Measurements from ENCODE around the gene TRPM2.

The TRPM2 gene

DNA sequence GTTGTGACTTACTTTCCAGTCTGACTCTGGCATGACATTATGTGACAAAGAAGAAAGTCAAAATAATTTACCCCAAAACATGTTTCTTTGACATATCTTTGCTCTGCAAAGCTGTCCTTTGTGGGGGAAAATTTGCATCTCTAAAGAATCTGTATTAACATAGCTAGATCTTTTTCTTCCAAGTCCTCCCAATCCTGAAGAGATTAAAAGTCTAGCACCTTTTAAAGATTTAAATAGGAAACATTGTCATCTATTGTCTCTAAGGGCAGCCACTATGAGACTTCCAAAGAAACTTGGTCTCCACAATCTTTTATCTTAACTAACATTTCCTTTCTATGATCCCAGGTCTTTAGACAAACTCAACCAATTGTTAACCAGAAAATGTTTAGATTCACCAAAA, 117.9 kb downstream of the TRPM2 start:
- DNase-seq, result no peak

DNA sequence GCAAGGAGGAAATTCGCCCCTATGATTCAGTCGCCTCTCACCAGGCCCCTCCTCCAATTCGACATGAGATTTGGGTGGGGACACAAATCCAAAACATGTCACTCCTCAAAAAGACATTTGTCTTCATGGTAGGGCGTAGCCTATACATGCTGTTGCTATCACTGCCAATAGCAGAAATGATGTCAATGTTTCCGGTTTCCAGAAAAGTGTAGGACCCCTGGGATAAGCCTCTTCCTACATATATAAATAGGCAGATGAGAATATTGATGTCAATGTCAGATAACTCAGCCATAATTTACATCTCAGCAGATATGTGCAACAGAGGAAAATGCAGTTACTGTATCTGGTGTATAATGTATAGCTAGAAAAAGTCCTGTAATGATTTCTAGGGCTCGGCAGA, 118.6 kb downstream of the TRPM2 start:
- DNase-seq, result no peak

DNA sequence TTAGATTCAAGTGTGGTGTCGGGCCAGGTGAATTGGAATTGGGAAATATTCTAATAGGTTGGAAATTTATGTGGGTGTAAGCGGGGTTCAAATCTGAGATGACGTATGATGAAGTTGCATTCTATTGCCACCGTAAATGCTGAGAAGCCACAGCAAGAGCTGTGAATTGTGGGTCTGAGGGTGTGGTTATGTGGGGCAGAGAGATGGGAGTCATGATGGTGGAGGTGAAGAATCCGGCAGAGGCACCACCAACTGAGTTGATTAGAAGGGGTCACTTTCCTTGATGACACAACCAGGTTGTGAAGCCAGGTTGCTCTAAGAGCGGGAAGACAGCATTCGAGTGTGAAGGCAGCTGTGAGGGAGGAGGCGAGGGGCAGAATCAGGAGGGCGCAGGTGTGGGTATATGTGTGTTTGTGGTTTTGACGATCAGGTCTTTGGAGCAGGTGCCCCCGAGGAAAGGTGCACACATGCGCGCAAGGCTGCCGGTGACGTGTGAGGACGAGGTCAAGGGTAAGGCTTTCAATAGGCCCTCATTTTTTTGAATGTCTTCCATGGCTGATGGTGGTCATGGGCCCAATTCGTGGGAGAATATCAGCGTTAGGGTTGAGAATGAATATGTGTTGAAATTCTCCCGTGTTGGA, 120.6 kb downstream of the TRPM2 start:
- no peak for DNase-seq

DNA sequence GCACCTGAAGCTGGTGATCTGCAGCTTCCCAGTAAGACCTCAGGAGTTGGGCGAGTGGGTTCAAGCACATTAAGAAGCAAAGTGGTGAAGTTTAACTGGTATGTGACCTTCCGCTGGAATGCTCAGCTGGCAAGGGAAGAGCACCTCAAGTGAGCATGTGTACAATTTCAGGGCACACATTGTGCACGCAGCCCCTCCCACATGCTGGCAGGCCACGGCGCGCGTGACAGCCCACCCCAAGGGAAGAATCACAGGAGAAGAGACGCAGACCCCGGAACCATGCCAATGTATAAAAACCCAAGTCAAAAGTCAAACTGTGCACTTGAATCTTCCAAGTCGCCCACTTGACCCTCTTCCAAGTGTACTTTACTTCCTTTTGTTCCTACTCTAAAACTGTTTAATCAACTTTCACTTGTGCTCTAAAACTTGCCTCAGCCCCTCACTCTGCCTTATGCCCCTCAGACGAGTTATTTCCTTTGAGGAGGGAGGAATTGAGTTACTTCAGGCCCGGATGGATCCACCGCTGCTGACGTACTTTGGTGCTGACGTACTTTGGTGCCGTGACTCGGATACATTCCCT, 121.9 kb downstream of the TRPM2 start:
- no peak for DNase-seq

DNA sequence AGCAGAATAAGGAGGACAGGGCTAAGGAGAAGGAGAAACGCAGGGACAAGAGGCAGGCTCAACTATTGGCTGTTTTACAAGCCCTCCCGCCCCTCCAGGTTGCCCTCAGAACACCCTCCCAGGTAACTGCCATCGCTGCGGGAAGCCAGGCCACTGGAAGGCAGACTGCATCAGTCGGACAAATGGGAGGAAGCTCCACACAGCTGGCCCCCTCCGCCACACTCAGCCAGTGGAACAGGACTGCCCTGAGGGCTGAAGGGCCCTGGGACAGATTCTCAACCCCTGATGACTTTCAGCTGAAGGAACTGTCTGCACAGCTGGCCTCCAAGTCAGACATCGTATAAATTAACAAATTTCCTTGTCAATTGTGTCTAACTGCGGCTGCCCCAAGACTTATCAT, 123.7 kb downstream of the TRPM2 start:
- DNase-seq, result no peak

DNA sequence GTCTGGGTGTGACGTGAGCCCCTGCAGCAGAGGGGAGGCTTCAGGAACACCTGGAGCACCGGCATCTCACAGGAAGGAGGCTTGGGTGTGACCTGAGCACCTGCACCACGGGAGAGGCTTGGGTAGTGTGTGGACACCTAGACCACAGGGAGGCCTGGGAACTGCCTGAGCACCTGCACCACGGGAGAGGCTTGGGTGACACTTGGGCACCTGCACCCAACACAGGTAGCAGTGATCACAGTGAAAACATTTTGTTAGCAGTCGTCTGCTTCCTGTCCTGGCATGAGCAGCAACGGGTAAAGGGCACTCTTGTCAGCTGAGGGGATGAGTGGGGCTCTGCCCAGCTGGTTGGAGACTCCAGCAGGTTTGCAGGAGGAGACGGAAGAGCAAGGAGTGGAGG, 124.3 kb downstream of the TRPM2 start:
- no peak for DNase-seq

DNA sequence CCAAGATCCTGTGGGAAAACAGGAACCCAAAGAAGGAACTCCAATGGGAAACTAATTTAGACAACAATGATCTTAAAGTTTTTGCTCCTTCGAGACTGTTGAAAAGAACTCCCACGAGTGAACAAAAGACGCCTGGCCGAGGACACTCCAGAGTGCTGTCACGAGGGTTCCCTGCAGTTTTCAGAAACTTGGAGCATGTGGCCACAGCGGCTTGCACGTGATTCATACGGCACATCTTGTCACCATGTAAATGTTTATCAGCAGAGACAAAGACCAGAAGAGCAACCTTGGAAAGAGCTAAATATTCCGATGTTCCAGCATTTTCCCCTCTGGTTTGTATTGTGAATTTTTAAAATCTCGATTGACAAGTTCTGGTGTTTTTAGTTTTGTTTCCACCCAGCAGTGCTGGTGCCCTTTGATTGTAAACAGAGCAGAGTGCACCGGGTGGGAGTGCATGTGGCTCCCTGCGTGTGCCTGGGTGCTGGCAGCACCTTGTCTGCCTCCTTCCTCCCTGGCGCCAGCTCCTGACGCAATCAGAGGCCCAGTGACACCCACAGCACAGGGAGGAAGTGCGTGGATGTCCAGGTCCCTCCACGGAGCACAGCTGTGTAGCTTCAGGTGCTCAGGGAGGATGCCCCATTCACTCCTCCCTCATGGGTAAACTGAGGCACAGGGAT, 124.8 kb downstream of the TRPM2 start:
- no peak for DNase-seq

DNA sequence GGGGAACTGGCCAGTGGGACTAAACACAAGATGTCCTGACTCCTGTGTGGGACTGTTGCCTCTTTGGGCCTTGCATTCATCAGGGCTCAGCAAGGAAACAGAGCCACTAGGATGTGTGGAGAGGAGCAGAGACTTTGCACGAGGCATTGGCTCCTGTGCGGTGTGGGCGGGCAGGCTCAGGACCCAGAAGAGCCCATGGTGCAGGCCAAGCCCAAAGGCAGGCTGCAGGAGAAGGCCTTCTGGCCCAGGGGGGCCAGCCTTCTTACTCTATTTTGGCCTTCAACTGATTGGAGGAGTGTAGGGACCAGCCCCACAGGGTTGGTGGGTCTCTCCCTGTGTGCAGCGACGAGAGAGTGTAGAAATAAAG, 125.4 kb downstream of the TRPM2 start:
- DNase-seq, result no peak

DNA sequence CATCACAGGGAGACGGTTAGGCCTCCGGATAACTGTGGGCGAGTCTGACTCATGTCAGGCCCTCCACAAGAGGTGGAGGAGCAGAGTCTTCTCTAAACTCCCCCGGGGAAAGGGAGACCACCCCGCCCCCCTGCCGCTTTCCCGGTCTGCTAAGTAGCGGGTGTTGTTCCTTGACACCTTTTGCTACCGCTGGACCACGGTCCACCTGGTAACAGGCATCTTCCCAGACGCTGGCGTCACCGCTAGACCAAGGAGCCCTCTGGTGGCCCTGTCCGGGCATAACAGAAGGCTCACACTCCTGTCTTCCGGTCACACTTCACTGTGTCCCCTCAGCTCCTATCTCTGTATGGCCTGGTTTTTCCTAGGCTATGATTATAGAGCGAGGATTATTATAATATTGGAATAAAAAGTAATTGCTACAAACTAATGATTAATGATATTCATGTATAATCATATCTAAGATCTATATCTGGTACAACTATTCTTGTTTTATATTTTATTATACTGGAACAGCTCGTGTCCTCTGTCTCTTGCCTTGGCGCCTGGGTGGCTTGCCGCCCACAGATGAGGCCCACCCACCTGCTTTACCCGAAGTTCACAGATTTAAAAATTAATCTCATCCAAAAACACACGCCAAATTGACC, 126.3 kb downstream of the TRPM2 start:
- peak; percentile 49 to 61 for DNase-seq

DNA sequence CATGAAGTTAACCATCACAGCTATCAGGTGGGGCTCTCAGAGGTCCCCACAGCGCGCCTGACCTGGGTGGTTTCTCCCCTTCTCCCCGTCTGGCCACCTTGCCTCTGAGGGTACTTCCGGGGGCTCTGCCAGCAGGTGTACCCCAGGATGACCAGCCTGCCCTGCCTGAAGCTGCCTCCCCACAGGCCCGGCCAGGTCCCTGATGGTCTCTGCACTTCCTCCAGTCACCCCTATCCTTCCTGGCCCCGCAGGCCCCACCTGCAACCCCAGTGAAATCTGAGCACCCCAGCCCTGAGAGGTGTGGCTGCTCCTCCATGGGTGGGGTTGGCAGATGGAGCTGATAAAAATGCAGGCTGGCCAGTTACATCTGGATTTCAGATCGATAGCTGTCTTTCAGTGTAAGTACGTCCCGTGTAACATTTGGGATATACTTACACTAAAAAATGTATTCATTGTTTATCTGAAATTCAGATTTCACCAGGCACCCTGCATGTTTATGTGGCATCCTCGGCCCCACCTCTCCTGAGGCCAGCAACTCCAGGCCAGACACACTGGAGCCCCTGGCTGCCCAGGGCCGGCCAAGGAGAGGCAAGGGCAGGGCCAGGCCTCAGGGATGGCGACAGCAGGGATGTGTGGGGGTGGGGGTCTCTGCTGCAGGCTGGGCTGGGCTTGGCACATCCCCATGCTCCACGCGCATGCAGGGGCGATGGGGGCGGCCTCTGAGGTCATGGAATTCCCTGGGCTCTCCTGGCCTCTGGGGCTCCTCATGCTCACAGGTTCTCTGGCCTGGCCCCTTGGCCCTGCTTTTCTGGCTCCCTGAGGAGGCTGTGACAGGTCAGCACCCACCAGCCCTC, 127.0 kb downstream of the TRPM2 start:
- DNase-seq, result no peak

DNA sequence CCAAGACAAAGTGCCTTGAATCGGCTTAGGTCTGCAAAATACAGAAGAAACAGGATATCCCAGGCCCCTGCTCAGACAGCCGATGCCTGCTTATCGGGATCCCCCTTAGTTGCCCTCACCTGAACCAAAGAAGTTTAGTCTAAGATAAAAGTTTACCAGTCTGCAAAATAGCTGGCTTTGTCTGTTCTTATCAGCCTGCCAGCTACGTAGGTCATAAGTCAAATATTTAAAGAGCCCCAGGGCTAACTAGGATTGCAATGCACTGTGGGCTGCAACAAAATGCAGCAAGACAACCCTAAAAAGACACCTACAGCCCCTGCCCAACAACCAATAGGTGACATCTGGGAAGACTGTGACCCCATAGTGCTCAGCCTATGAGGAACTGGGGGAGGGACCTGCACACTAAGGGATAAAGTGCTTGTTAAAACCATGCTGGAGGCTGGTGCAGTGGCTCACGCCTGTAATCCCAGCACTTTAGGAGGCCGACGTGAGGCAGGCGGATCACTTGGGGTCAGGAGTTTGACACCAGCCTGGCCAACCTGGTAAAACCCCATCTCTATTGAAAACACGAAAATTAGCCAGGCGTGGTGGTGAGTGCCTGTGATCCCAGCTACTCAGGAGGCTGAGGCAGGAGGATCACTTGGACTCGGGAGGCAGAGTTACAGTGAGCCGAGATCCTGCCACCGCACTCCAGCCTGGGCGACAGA, 129.3 kb downstream of the TRPM2 start:
- DNase-seq, result no peak

DNA sequence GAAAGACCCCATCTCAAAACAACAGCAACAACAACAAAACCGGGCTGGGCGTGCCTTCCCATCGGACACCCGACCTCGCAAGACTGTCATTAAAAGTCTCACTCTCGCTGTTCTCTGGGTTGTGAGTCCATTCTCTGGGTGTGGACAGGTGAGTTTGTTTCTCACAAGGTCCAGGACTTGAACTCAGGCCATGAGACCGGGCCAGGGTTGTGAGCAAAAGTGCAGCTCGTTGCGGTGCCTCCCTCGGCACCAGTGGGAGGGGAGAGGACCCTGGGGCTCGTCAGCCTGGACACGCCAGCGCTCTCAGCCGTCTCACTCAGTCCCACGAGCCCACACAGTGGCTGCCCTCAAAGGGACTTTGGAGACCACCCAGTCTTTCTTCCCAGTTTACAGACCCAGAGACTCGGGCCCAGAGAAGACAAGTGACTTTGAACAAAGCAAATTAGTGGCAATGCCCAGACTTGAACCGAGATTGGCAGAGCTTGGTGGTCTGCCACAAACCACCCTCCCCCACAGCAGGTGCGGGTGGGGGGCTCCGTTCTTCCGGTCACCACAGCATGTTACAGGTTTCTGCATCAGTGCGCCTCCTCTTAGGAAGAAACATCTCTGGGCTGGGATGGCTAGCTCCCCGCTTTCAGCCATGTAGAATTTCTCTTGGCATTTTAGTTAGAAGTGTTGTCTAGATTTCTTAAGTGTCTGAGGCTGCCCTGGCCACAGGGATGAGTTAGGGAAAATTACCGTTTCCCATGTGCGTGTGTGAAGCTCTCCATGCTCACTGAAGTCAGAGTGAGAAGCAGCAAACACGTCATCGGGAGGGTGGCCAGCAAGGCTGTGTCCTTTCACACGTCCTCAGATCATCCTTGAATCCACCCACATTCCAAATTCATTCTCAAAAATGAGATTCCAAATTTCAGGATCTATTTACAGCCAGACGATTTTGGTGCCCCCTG, 130.1 kb downstream of the TRPM2 start:
- no peak for DNase-seq

DNA sequence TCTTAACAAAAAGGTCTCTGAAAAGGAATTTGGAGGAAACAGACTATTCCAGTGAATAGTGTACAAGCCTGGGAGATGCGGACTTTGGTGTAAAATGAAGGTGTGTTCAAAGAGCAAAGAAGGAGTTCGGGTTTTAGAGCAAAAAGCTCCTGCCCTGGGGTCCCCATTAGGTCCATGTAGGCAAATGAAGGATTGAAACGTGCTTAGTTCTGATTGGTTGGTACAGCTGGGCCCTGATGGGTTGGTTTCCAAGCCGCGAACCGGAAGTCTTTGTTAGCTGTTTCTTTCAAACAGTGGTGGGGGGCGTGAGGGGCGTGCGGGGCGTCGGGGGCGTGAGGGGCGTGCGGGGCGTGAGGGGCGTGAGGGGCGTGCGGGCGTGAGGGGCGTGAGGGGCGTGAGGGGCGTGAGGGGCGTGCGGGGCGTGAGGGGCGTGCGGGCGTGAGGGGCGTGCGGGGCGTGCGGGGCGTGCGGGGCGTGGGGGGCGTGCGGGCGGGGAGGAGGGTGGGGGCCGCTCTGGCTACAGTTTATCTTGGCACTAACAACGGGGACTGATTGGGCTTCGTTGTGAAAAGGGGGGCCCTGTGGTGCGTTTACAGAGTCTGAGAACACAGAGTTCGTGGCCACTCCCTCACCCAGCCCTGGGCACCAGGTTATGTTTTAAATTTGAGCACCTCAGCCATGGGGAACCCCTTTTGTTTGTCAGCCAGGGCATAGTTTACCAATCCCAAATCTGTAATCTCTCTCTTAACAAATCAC, 131.3 kb downstream of the TRPM2 start:
- DNase-seq, result no peak

DNA sequence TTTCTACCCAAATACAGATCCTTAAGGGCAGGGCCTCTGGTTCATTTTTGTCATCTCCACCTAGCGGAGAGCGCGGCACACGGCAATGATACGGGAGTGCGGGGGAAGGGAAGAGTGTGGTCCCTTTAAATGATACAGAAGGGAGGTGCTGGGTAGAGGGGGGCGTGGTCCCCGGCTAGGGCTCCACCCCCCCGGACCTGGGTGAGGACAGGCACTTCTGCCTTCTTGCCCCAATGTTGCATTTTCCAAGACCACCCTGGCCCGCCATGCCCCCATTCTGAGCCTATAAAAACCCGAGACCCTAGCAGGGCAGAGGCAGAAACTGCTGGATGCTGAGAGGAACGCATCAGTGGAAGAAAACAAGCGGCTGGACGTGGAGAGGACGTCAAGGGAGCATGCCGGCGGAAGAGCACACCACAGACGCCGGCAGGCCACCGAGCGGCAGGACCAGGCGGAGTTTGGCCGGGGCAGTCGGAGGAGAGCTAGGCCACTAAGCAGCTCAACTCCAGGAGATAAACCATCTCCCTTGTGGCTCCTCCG, 131.9 kb downstream of the TRPM2 start:
- DNase-seq, result peak; percentile 56 to 57

DNA sequence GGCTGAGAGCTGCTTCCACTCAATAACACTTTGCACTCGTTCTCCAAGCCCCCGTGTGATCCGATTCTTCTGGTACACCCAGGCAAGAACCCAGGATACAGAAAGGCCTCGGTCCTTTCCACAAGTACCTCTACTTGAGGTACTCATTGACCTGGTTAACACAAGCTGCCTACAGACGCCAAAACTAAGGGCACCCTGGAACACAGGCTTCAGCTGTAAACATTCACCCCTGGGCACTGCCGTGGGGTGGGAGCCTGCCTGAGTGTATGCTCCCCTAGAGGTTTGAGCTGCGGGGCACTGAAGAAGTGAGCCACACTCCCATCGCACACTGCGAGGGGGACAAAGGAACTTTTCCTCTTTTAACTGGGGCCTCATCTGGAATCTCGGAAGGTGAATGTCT, 132.4 kb downstream of the TRPM2 start:
- DNase-seq, result no peak

DNA sequence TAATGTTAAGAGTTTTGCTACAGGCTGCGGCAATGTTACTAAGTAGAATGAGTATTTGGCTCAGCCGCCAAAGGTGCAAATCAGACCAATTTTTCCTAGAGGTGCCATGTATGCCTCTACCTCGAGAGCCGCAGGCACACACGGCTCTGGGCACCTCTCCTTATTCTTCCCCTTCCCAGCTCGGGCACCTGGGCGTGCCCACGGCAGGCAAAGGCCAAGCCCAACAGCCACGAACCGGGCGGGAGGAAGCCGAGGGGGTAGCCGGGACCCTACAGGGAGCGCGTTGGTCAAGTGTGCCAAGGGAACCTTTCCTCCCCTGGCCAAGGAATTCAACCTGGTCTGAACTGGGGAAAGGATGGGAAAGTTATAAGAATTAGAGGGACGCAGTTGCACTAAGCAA, 132.9 kb downstream of the TRPM2 start:
- DNase-seq, result no peak

DNA sequence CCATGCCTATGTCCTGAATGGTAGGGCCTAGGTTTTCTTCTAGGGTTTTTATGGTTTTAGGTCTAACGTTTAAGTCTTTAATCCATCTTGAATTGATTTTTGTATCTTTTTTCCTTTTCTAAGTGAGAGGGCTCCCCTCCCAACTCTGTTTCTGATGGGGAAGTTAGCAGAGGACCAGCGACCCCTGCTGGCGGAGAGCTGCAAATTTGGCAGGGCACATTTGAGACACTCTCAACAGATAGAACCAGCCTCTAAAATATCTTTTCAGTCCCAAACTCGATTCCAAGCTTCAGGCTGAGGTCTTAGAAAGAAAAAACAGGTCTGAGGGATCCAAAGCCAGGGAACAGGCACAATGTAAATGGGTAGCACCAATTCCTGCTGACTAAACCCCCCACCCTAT, 134.4 kb downstream of the TRPM2 start:
- peak; percentile 27 to 47 for DNase-seq

DNA sequence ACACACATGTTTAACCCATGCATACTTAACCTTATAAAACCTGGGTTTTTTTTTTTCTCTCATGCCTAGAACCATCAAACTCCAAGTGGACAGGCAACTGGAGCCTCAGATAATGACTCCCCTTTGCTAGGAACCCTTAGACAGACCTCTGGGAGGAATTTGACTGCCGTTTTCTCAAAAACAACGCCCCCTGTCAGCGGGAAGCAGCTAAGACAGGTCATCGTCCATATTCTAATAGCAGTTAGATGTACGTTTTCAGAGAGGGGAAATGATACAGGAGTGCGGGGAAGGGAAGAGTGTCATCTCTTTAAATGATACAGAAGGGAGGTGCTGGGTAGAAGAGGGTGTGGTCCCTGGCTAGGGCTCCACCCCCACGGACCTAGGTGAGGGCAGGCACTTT, 136.5 kb downstream of the TRPM2 start:
- DNase-seq, result no peak

DNA sequence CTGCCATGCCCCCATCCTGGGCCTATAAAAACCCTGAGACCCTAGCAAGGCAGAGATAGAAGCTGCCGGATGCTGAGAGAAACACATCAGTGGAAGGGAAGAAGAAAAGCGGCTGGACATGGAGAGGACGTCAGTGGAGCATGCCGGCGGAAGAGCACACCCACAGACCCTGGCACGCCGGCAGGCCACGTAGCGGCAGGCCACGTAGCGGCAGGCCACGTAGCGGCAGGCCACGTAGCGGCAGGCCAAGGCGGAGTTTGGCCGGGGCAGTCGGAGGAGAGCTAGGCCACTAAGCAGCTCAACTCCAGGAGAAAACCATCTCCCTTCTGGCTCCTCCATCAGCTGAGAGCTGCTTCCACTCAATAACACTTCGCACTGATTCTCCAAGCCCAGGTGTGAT, 137.0 kb downstream of the TRPM2 start:
- no peak for DNase-seq

DNA sequence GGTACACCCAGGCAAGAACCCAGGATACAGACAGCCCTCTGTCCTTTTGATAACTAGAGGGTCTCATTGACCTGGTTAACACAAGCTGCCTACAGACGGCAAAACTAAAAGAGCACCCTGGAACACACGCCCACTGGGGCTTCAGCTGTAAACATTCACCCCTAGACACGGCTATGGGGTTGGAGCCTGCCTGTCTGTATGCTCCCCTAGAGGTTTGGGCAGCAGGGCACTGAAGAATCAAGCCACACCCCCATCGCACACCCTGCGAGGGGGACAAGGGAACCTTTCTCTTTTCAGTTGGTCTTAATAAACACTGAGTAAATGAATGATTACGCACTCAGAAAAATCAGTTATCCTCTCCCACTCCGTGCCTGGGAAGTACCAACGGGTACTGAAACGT, 137.4 kb downstream of the TRPM2 start:
- DNase-seq, result no peak

All from CD4-positive, alpha-beta T cell treated with Interferon alpha-2 for 1 hour (primary cell).